ENCODE measurements around the gene FDCSP.

DNA sequence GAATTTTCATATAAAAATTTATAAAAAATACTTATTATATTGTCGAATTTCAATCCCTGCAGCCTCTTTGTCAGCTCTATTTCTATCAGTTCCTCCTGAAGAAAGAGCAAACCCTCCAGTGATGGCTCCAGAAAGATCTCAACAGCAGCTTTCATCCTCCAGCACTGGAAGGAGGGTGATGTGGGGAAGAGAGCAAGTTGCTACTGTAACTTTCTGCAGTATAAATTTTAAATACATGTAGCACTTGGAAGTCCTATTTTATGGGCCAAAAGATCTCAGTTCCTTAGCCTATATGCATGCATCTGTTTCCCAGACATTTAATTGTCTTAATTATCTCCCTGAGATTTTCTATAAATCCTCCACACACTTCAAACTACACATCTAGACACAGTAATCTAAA, 44.1 kb upstream of the FDCSP start:
- TF ChIP-seq, protein P1, sequence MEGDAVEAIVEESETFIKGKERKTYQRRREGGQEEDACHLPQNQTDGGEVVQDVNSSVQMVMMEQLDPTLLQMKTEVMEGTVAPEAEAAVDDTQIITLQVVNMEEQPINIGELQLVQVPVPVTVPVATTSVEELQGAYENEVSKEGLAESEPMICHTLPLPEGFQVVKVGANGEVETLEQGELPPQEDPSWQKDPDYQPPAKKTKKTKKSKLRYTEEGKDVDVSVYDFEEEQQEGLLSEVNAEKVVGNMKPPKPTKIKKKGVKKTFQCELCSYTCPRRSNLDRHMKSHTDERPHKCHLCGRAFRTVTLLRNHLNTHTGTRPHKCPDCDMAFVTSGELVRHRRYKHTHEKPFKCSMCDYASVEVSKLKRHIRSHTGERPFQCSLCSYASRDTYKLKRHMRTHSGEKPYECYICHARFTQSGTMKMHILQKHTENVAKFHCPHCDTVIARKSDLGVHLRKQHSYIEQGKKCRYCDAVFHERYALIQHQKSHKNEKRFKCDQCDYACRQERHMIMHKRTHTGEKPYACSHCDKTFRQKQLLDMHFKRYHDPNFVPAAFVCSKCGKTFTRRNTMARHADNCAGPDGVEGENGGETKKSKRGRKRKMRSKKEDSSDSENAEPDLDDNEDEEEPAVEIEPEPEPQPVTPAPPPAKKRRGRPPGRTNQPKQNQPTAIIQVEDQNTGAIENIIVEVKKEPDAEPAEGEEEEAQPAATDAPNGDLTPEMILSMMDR (IDR thresholded peaks at IDR 0.05; ENCODE audit: low read depth, low read length): no peak
- no peak for TF ChIP-seq EZH2phosphoT487 (IDR thresholded peaks at IDR 0.05; ENCODE audit: low read depth)

All from OCI-LY3 (cell line).